Measurements from ENCODE around the gene GREB1. TPM values are rescaled to one million over a fixed set of nuclear protein-coding genes. Genes with fewer than 3 reads are reported as not detected.

The GREB1 gene
- total and polyA plus RNA-seq, 3 experiments from 2014 or later = 0.16 to 0.94 (median 0.55) TPM

DNA sequence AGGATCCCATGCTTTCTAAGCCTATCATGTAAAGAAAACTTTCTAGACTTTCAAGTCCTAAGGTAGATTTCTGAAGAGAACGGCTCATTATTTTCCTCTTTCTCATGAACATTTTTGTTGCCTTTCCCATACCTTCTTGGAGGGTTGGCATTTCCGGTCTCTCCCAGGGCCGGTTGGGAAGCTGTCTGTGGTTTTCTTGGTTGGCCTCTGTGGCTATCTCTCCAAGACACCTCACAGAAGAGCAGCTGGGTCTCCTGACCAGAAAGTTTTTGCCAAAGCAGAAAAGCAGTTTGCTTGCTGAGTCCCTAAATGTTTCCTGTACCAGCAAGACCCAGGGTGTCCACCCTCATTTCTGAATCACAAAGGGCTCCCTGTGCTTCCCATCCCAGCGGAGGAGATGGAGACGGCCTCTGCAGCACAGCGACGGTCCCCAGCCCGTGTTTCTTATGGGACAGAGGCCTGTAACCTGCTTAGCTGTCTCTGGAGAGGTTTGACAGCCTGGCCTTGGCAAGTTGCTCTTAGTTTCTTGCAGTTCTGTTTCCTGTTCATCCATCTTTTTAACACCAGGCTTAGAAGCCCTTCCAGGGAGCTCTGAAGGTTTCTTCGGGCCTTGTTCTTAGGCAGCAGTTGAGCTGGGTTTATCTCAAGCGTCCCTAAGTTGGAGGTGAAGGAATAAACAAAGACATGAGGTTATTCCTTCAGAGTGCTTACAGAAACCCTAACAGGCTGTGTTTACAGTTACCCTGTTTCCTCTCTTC, 39.8 kb downstream of the GREB1 start:
- no peaks in the 10 kb centered on the region for H3K4me1 ChIP-seq (ENCODE audit: insufficient read depth, low read length)
- H3K27ac Mint-ChIP-seq = no peak overlapping the region
- H3K9me3 ChIP-seq (ENCODE audit: low read length) = no peaks in the 10 kb centered on the region
- no peak overlapping the region for H3K4me3 ChIP-seq (ENCODE audit: low read length)
- no peaks in the 10 kb centered on the region for H3K4me1 Mint-ChIP-seq
- no peak overlapping the region for H3K27ac ChIP-seq (ENCODE audit: low read depth, low read length)
- no peaks in the 10 kb centered on the region for H3K36me3 Mint-ChIP-seq
- H3K4me3 Mint-ChIP-seq = no peak overlapping the region
- H3K9me3 Mint-ChIP-seq = no peaks in the 10 kb centered on the region
- peaks cover 0 to 5% of the 10 kb centered on the region in 2 donors for H3K27me3 Mint-ChIP-seq
- no peaks in the 10 kb centered on the region for H3K36me3 ChIP-seq (ENCODE audit: insufficient read depth, low read length)
- DNase-seq = peak in 1 of 5 donors; percentile 27
- CTCF ChIA-PET = interaction anchor here (1.4 kb wide), 1 partner anchor 10 kb away, joined by 5 read pairs; no protein-coding TSS in a partner anchor
- H3K27me3 ChIP-seq (ENCODE audit: insufficient read depth, low read length, poor library complexity, severe bottlenecking) = no peaks in the 10 kb centered on the region
- POLR2A ChIA-PET = no interaction called here

GRCh38 chr2:11574176-11575046, 40.6 kb downstream of the GREB1 start:
- Mint-ChIP-seq H3K9me3 (no peaks in the 10 kb centered on the region), H3K4me3 (no peak overlapping the region), H3K4me1 (no peaks in the 10 kb centered on the region), H3K27me3 (peaks cover 0 to 5% of the 10 kb centered on the region in 2 donors), H3K27ac (no peak overlapping the region), H3K36me3 (no peaks in the 10 kb centered on the region)
- no peak overlapping the region for H3K27ac ChIP-seq (ENCODE audit: low read depth, low read length)
- no peaks in the 10 kb centered on the region for H3K36me3 ChIP-seq (ENCODE audit: insufficient read depth, low read length)
- peak in 1 of 5 donors; percentile 7 for DNase-seq
- H3K4me3 ChIP-seq (ENCODE audit: low read length) = no peak overlapping the region
- no peaks in the 10 kb centered on the region for H3K27me3 ChIP-seq (ENCODE audit: insufficient read depth, low read length, poor library complexity, severe bottlenecking)
- CTCF ChIA-PET = interaction anchor here (1.4 kb wide), 1 partner anchor 9 kb away, joined by 5 read pairs; no protein-coding TSS in a partner anchor
- no peaks in the 10 kb centered on the region for H3K4me1 ChIP-seq (ENCODE audit: insufficient read depth, low read length)
- POLR2A ChIA-PET = no interaction called here
- H3K9me3 ChIP-seq (ENCODE audit: low read length) = no peaks in the 10 kb centered on the region

DNA sequence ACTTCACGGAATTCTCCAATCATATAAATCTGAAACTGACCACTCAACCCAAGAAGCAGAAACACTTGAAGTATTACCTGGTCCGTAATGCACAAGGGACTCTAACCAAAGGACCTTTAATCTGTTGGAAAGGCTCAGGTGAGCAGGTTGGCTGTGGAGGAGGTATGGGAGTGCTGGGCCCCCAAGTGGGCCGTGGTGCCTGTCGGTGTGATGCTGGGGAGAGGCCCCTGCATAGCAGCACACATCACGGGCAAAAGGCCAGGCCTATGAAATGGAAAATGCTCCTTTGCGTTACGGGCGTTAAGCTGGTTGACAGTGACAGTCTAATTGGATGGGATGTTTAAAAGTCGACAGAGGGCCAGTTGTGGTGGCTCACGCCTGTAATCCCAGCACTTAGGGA, 42.6 kb downstream of the GREB1 start:
- ChIA-PET CTCF (no interaction called here), POLR2A (no interaction called here)
- Mint-ChIP-seq H3K4me1 (no peaks in the 10 kb centered on the region), H3K4me3 (no peak overlapping the region), H3K9me3 (no peaks in the 10 kb centered on the region), H3K27ac (no peak overlapping the region), H3K27me3 (peaks cover 0 to 5% of the 10 kb centered on the region in 2 donors), H3K36me3 (no peaks in the 10 kb centered on the region)
- Histone ChIP-seq H3K4me1 (ENCODE audit: insufficient read depth, low read length) (no peaks in the 10 kb centered on the region), H3K27me3 (ENCODE audit: insufficient read depth, low read length, poor library complexity, severe bottlenecking) (no peaks in the 10 kb centered on the region), H3K4me3 (ENCODE audit: low read length) (no peak overlapping the region), H3K36me3 (ENCODE audit: insufficient read depth, low read length) (no peaks in the 10 kb centered on the region), H3K9me3 (ENCODE audit: low read length) (no peaks in the 10 kb centered on the region), H3K27ac (ENCODE audit: low read depth, low read length) (no peak overlapping the region)
- DNase-seq = peak in 1 of 5 donors; percentile 19

GRCh38 chr2:11577101-11577883, 43.4 kb downstream of the GREB1 start:
- Mint-ChIP-seq H3K27ac (no peak overlapping the region), H3K36me3 (no peaks in the 10 kb centered on the region)
- CTCF ChIA-PET = no interaction called here

GRCh38 chr2:11578081-11578948, 44.5 kb downstream of the GREB1 start:
- Histone ChIP-seq H3K4me1 (ENCODE audit: insufficient read depth, low read length) (no peaks in the 10 kb centered on the region), H3K4me3 (ENCODE audit: low read length) (no peak overlapping the region), H3K27me3 (ENCODE audit: insufficient read depth, low read length, poor library complexity, severe bottlenecking) (no peaks in the 10 kb centered on the region), H3K36me3 (ENCODE audit: insufficient read depth, low read length) (no peaks in the 10 kb centered on the region), H3K9me3 (ENCODE audit: low read length) (no peaks in the 10 kb centered on the region), H3K27ac (ENCODE audit: low read depth, low read length) (no peak overlapping the region)
- H3K27ac Mint-ChIP-seq = no peak overlapping the region
- ChIA-PET CTCF (interaction anchor here (0.6 kb wide), 1 partner anchor 746 kb away, joined by 3 read pairs; no protein-coding TSS in a partner anchor), POLR2A (no interaction called here)
- no peak overlapping the region for H3K4me3 Mint-ChIP-seq
- DNase-seq = no peak
- no peaks in the 10 kb centered on the region for H3K9me3 Mint-ChIP-seq
- H3K36me3 Mint-ChIP-seq = no peaks in the 10 kb centered on the region
- H3K27me3 Mint-ChIP-seq = peaks cover 0 to 5% of the 10 kb centered on the region in 2 donors
- no peaks in the 10 kb centered on the region for H3K4me1 Mint-ChIP-seq

More at GRCh38 chr2:11577101-11577883, 43.4 kb downstream of the GREB1 start:
- Histone ChIP-seq H3K36me3 (ENCODE audit: insufficient read depth, low read length) (no peaks in the 10 kb centered on the region), H3K9me3 (ENCODE audit: low read length) (no peaks in the 10 kb centered on the region), H3K27ac (ENCODE audit: low read depth, low read length) (no peak overlapping the region), H3K4me1 (ENCODE audit: insufficient read depth, low read length) (no peaks in the 10 kb centered on the region), H3K4me3 (ENCODE audit: low read length) (no peak overlapping the region), H3K27me3 (ENCODE audit: insufficient read depth, low read length, poor library complexity, severe bottlenecking) (no peaks in the 10 kb centered on the region)
- POLR2A ChIA-PET = no interaction called here
- DNase-seq = peak in 1 of 5 donors; percentile 13
- peaks cover 0 to 5% of the 10 kb centered on the region in 2 donors for H3K27me3 Mint-ChIP-seq
- H3K4me1 Mint-ChIP-seq = no peaks in the 10 kb centered on the region
- H3K9me3 Mint-ChIP-seq = no peaks in the 10 kb centered on the region
- no peak overlapping the region for H3K4me3 Mint-ChIP-seq

DNA sequence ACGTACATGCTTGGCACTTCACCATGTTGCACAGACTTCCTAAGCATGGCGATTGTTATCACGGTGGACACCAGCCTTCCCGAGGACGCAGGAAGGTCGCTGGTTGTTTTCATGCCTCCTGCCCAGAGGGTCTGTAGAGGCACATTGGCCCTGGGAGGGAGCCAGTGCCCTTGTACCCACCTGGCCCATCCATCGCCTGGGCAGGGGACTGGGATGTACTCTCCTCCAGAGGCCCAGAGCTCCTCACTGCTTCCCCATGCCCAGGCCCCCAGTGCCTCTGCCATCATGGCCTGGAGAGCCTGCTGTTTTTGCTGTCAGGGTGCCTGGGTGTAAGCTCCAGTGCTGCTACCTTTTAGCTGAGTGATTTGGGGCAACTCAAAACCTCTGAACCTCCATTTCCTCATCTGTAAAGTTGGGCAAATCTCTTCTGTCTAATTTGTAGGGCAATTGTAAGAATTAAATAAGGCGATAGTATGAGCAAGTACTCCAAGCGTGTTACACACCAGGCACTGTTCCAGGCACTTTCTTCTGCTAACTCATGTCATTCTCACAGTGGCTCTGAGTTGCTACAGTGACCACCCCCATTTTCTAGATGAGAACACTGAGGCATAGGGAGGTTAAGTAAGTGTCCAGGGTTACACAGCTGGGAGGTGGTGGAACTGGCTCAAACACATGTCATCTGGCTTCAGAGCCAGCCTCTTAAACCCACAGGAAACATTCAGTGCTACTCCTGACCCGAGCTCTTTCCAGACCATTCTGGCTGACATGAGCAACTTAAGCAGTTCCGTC, 45.3 kb downstream of the GREB1 start:
- H3K36me3 Mint-ChIP-seq = no peaks in the 10 kb centered on the region
- Histone ChIP-seq H3K9me3 (ENCODE audit: low read length) (no peaks in the 10 kb centered on the region), H3K36me3 (ENCODE audit: insufficient read depth, low read length) (no peaks in the 10 kb centered on the region), H3K27ac (ENCODE audit: low read depth, low read length) (no peak overlapping the region), H3K4me1 (ENCODE audit: insufficient read depth, low read length) (no peaks in the 10 kb centered on the region), H3K27me3 (ENCODE audit: insufficient read depth, low read length, poor library complexity, severe bottlenecking) (no peaks in the 10 kb centered on the region), H3K4me3 (ENCODE audit: low read length) (no peak overlapping the region)
- H3K9me3 Mint-ChIP-seq = no peaks in the 10 kb centered on the region
- ChIA-PET CTCF (interaction anchor here (1.4 kb wide), 1 partner anchor 27 kb away, joined by 5 read pairs; no protein-coding TSS in a partner anchor), POLR2A (no interaction called here)
- no peak overlapping the region for H3K27ac Mint-ChIP-seq
- H3K27me3 Mint-ChIP-seq = peaks cover 0 to 5% of the 10 kb centered on the region in 2 donors
- no peak for DNase-seq
- peaks cover 0 to 3% (median 0%) of the 10 kb centered on the region in 3 donors for H3K4me1 Mint-ChIP-seq
- no peak overlapping the region for H3K4me3 Mint-ChIP-seq
